GM21528 (cell line): Measurements from ENCODE around the gene HEATR5B.
"Not testable (repeated sequence)": the region's sequence is repeated elsewhere in the genome, so short reads cannot be mapped to it uniquely, and the experiment has no call there.

Experiments
- ATAC-seq: cut with Tn5 transposase; IDR thresholded peaks from one replicate; pipeline ENCODE4 v1.9.1; 2021; ENCODE audit warnings: mild to moderate bottlenecking, moderate library complexity; ENCODE audit not compliant: unreplicated experiment, low FRiP score

The HEATR5B gene

GRCh38 chr2:36993841-36994620 is 90.1 kb downstream of the HEATR5B start:
- ATAC-seq = no peak

- ATAC-seq = no peak
Measured at GRCh38 chr2:36988008-36988407, 96.2 kb downstream of the HEATR5B start.

GRCh38 chr2:36982467-36982866 is 101.7 kb downstream of the HEATR5B start:
- no peak for ATAC-seq

GRCh38 chr2:36981911-36982310 is 102.3 kb downstream of the HEATR5B start:
- ATAC-seq = no peak

GRCh38 chr2:36979007-36979406 is 105.2 kb downstream of the HEATR5B start:
- ATAC-seq = not testable (repeated sequence)

GRCh38 chr2:36976065-36976464 is 108.1 kb downstream of the HEATR5B start:
- ATAC-seq = no peak

- ATAC-seq = no peak
Measured at GRCh38 chr2:36975306-36975705, 108.9 kb downstream of the HEATR5B start.

GRCh38 chr2:36973320-36973719 is 110.9 kb downstream of the HEATR5B start:
- ATAC-seq = no peak

- ATAC-seq = no peak
Measured at GRCh38 chr2:36971990-36972389, 112.2 kb downstream of the HEATR5B start.

GRCh38 chr2:36967236-36967876 is 116.8 kb downstream of the HEATR5B start:
- no peak for ATAC-seq

GRCh38 chr2:36966370-36967235 is 117.6 kb downstream of the HEATR5B start, which contains the start of gene STRN:
TSS of gene STRN (minus strand) at chr2:36966536. CDS start at chr2:36966463, 73 bp downstream.
- peak; percentile 98 for ATAC-seq

- peak; percentile 34 for ATAC-seq
Measured at GRCh38 chr2:36965751-36966369, 118.3 kb downstream of the HEATR5B start.

GRCh38 chr2:36965206-36965605 is 119.0 kb downstream of the HEATR5B start:
- no peak for ATAC-seq

- no peak for ATAC-seq
Measured at GRCh38 chr2:36964496-36965058, 119.6 kb downstream of the HEATR5B start.

- no peak for ATAC-seq
Measured at GRCh38 chr2:36963734-36964133, 120.4 kb downstream of the HEATR5B start.

GRCh38 chr2:36963106-36963505 is 121.1 kb downstream of the HEATR5B start:
- no peak for ATAC-seq

GRCh38 chr2:36960773-36961172 is 123.4 kb downstream of the HEATR5B start:
- ATAC-seq = no peak

- no peak for ATAC-seq
Measured at GRCh38 chr2:36960005-36960675, 124.0 kb downstream of the HEATR5B start.

- no peak for ATAC-seq
Measured at GRCh38 chr2:36954977-36955607, 129.1 kb downstream of the HEATR5B start.
